ENCODE results near the gene ITGB5. TPM values are rescaled to one million over a fixed set of nuclear protein-coding genes. Genes with fewer than 3 reads are reported as not detected.

ITGB5 gene
- total RNA-seq, 1 donor from 2014 or later = 141 TPM

DNA sequence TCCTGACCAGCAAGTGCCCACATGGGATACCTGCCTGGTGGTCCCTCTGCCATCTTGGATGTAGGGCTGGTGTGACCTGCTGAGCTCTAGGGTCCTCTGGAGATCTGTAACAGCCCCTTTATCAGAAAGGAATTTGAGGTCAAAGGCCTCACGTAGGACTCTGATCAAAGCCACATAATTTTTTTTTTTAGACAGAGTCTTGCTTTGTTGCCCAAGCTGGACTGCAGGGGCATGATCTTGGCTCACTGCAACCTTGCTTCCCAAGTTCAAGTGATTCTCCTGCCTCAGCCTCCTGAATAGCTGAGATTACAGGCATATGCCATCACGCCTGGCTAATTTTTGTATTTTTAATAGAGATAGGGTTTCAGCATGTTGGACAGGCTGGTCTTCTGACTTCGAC is 9.5 kb downstream of the ITGB5 start:
- TF ChIP-seq, protein P1, sequence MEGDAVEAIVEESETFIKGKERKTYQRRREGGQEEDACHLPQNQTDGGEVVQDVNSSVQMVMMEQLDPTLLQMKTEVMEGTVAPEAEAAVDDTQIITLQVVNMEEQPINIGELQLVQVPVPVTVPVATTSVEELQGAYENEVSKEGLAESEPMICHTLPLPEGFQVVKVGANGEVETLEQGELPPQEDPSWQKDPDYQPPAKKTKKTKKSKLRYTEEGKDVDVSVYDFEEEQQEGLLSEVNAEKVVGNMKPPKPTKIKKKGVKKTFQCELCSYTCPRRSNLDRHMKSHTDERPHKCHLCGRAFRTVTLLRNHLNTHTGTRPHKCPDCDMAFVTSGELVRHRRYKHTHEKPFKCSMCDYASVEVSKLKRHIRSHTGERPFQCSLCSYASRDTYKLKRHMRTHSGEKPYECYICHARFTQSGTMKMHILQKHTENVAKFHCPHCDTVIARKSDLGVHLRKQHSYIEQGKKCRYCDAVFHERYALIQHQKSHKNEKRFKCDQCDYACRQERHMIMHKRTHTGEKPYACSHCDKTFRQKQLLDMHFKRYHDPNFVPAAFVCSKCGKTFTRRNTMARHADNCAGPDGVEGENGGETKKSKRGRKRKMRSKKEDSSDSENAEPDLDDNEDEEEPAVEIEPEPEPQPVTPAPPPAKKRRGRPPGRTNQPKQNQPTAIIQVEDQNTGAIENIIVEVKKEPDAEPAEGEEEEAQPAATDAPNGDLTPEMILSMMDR (IDR thresholded peaks at IDR 0.05; ENCODE audit: insufficient read depth, low read length, severe bottlenecking) = no peak
- H3K27me3 ChIP-seq (ENCODE audit: control insufficient read depth, insufficient read depth, low read length) = no peaks in the 10 kb centered on the region
- DNase-seq (ENCODE audit: low read depth) (no peak), FAIRE-seq (no peak)
- H3K4me3 ChIP-seq (ENCODE audit: low read depth, low read length) = no peak overlapping the region
- H3K36me3 ChIP-seq (ENCODE audit: control insufficient read depth, insufficient read depth, low read length) = no peaks in the 10 kb centered on the region

DNA sequence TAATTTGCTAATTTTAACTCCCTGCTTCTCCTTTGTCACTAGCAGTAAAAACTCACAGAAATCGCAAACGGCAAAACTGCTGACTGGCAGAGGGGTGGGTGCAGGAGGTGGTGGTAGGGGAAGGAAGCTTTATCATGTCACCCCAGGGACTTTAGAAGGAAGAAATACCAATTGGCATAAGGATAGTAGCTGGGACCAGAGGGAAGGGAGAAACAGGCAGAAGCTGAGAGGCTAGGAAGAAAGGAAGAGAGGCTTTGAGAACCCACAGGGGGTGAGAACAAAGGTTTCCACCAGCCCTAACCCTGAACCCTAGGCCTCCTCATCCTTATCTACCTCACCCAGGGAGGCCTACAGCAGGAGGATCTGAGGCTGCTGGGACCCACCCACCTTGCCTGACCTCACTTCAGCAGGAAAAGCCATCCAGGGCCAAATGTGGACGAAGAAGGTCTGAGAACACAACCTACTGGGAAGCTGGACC is 10.7 kb downstream of the ITGB5 start:
- DNase-seq (ENCODE audit: low read depth) (no peak), FAIRE-seq (no peak)
- Histone ChIP-seq H3K27me3 (ENCODE audit: control insufficient read depth, insufficient read depth, low read length) (no peaks in the 10 kb centered on the region), H3K4me3 (ENCODE audit: low read depth, low read length) (no peak overlapping the region), H3K36me3 (ENCODE audit: control insufficient read depth, insufficient read depth, low read length) (no peaks in the 10 kb centered on the region)
- TF ChIP-seq, protein P1 (IDR thresholded peaks at IDR 0.05; ENCODE audit: insufficient read depth, low read length, severe bottlenecking) = no peak

DNA sequence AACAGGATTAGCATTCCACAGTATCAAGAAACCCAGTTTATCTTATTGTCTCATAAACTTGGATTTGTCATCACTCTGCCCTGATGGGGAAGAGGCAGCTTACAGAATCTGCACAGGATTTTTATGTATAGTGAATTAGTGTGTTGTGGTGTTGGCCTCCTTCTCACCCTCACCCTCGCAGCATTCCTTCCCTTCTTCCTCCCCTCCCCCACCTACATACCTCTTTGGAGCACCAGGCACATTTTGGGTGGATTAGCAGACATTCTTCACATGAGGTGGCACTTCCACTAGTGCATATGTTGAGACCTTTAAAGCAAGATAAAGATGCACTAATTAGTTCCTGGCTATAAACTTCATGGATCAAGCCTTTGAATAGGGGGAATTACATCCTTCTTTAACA is 13.9 kb downstream of the ITGB5 start:
- H3K4me3 ChIP-seq (ENCODE audit: low read depth, low read length) = no peak overlapping the region
- no peaks in the 10 kb centered on the region for H3K36me3 ChIP-seq (ENCODE audit: control insufficient read depth, insufficient read depth, low read length)
- FAIRE-seq = no peak
- H3K27me3 ChIP-seq (ENCODE audit: control insufficient read depth, insufficient read depth, low read length) = no peaks in the 10 kb centered on the region
- TF ChIP-seq, protein P1 (IDR thresholded peaks at IDR 0.05; ENCODE audit: insufficient read depth, low read length, severe bottlenecking) = no peak
- DNase-seq (ENCODE audit: low read depth) = no peak

DNA sequence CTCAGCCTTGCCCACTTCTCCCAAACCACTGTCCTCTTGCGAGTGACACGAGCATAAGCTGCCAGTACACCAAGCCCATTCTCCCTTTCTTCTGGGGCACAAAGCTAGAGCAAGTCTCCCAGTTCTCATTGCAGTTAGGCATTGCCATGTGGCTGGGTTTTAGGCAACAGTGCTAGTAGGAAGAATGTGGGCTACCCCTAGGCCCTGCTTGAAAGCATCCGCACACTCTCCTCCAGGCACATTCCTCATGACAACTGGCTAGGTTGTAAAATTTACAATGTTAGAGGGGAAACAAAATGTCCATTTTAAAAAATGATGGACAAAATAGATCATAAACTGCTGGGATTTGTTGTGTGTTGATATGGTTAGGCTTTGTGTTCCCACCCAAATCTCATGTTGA is 19.7 kb downstream of the ITGB5 start:
- TF ChIP-seq, protein P1 (IDR thresholded peaks at IDR 0.05; ENCODE audit: insufficient read depth, low read length, severe bottlenecking) = no peak
- H3K4me3 ChIP-seq (ENCODE audit: low read depth, low read length) = no peak overlapping the region
- H3K27me3 ChIP-seq (ENCODE audit: control insufficient read depth, insufficient read depth, low read length) = no peaks in the 10 kb centered on the region
- no peak for DNase-seq (ENCODE audit: low read depth)
- H3K36me3 ChIP-seq (ENCODE audit: control insufficient read depth, insufficient read depth, low read length) = peaks cover 4% of the 10 kb centered on the region
- no peak for FAIRE-seq

DNA sequence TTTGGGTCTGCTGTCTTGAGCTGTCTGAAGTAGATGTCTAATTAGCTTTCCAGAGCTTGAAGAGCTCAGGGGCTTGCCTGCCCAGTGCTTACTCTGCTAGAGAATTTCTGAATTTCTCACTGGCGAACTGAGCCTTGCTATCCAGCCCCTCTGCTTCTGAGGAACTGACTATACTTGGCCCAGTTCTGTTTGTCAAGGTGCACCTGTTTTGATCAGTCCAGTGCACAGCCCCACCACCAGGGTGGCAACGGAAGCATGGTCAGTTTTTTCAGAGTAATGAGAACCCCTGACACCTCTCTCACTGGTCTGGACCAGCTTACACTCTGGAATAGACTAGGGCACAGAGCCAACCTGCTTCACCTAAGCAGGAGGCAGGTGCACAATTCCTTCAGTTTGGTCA is 25.2 kb downstream of the ITGB5 start:
- no peak for FAIRE-seq
- no peak for DNase-seq (ENCODE audit: low read depth)

DNA sequence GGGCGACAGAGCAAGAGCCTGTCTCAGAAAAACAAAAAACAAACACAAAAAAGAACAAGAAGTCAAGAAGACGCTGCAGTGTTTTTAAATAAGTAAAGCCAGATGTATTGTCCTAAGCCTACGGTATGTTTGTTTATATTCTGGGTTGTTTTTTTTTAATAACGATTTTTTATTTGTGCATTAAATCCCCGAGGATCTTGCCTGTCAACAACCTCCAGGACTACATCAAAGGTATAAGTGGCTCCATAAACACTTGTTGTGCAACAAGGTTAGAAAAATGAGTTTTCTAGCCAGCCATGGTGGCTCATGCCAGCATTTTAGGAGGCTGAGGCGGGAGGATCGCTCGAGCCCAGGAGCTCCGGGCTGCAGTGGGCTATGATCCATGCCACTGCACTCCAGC is 26.1 kb downstream of the ITGB5 start:
- DNase-seq (ENCODE audit: low read depth) (no peak), FAIRE-seq (no peak)
- Histone ChIP-seq H3K4me3 (ENCODE audit: low read depth, low read length) (no peak overlapping the region), H3K27me3 (ENCODE audit: control insufficient read depth, insufficient read depth, low read length) (no peaks in the 10 kb centered on the region), H3K36me3 (ENCODE audit: control insufficient read depth, insufficient read depth, low read length) (peaks cover 5% of the 10 kb centered on the region)
- TF ChIP-seq, protein P1 (IDR thresholded peaks at IDR 0.05; ENCODE audit: insufficient read depth, low read length, severe bottlenecking) = no peak

More for the DNA sequence above, 25.2 kb downstream of the ITGB5 start:
- peaks cover 5% of the 10 kb centered on the region for H3K36me3 ChIP-seq (ENCODE audit: control insufficient read depth, insufficient read depth, low read length)
- TF ChIP-seq, protein P1 (IDR thresholded peaks at IDR 0.05; ENCODE audit: insufficient read depth, low read length, severe bottlenecking) = no peak
- no peak overlapping the region for H3K4me3 ChIP-seq (ENCODE audit: low read depth, low read length)
- H3K27me3 ChIP-seq (ENCODE audit: control insufficient read depth, insufficient read depth, low read length) = no peaks in the 10 kb centered on the region

All from bronchial epithelial cell (primary cell).